Medulla oblongata (tissue), 1 donor: ENCODE data around the gene UGT1A7.
"Not testable (repeated sequence)": the region's sequence is repeated elsewhere in the genome, so short reads cannot be mapped to it uniquely, and the experiment has no call there.

Experiments used
- DNase-seq: peaks from one replicate; pipeline ENCODE4 v3.0.0-alpha.2; 2015; ENCODE audit errors: extremely low spot score

Gene UGT1A7

DNA sequence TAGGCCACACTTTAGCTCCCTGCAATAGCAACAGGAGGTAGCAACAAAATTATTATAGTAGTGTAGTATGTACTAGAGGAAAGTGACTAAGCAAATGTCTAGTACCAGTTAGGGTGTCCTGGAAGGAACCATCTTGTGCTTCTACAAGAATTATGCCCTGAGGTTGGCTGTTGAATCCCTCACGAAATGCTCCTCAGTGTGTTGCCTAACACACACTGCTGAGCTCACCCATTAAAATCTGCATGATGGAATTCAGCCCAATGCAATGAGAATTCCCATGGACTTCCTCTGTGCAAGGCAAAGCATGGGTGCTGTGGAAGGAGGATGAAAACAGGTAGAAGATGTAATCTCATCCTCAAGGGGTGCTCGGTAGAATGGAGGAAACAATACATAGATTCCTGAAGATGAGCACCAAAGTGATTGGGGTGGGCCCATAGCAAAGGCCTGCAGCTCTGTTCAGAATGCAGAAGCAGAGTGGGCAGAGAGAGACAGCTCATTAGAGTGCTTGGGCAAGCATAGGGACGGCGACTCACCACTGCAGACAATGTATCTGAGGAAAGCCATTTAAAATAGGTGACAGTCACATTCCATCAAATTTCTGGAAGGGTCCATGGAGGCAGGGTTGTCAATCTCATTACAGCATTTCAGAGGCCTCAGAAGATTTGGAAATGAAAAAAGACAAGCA, 1.2 kb upstream of the UGT1A7 start:
- DNase-seq = no peak

DNA sequence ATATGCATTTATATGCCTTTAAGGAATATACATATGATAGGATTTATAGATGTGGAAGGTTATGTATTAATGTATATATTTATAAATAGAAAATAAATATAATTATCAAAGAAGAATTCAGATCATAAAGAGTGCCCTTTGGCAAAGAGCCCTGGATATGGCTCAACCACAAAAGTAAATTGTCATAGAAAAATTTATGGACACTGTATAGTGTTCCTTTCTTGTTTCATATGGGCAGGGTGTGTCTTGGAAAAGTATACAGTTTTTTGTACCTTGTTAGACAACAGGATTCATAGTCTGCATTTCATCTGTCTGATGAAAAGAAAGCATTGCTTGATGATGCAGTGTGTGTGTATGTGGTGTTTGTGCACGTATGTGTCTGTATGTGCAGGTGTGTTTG, 2.9 kb downstream of the UGT1A7 start:
- no peak for DNase-seq

DNA sequence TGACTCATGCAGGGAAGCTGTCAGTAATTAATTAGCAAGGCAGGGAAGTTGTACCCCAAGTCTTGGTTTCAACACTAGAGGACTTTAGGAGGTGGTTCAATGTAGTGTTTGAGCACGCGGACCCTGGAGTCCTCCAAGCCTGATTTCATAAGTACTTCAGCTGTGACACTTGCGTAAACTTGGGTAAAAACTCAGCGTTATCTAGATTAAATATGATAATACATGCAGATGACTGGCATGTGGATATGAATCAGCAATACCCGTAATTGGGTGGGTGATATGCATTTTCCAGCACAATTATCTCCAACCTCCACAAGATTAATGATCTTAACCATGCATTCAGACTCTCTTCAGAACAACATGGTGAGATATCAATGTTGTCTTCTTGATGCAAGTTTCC, 5.2 kb downstream of the UGT1A7 start:
- no peak for DNase-seq

DNA sequence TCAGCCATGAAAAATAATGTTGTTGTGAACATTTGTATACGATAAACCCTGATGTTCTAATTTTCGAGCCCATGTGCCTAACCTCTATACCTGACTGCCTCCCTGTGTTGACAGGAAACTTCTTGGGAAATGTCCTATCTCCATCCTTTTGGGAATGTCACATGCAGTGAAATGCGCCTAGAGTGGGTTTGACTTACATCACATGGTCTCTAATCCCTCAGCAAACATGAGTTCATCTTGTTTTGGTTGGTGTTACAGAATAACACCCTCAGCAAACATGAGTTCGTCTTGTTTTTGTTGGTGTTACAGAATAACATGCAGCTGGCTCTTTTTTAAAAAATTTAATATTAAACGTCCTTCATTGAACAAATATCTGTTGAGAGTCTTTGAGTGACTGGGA, 6.6 kb downstream of the UGT1A7 start:
- no peak for DNase-seq

DNA sequence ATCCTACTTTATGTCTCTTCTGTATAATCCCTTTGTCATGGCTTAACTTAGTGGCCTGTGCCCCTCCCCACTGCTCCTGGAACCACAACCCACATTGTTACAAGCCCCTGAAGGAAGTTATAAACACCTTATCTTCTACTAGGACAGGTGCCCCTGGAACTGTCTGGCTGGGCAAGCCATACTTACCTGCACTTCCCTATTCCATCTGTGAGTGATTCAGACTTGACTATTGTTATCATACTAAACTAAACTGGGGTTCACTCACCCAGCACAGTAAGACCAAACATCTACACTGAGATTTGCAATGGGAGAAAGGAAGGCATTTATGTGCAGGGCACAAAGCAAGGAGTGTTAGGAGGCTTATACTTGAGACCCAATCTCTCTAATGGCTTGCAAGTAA, 7.3 kb downstream of the UGT1A7 start:
- DNase-seq = no peak

DNA sequence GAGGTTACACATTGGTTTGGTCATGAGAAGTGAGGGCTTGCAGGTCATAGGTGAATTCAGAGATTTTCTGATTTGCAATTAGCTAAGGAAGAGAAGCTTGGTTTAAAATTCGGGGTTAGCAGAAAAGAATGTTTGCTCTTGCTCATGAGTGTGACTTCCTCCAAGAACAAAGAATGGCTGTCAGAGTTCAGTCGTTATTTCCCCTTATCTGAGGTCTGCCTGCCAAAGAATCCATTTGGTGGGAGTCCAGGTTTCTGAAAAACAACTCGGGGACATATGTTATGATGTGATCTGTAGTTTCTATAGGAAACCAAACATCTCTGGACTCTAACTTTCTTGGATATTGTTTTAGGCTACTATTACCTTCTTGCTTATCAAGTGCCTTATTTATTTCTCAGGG, 7.8 kb downstream of the UGT1A7 start:
- no peak for DNase-seq

DNA sequence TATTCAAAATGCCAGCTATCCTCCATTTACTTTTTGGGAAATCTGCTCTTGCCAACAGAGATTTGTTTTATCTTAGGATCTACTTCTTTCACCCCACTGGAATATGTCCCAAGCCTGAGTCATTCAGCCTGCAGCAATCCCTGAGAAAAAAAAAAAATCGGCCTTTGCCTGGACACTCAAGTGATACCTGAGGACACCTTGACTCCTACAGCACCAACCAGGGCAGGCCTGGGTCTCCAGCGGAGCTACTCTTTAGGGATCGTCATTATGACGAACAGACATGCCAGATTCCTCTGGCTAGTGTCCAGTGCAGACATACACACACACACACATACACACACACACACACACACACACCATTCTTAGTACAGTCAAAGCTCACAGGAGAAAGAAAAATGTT, 8.7 kb downstream of the UGT1A7 start:
- no peak for DNase-seq

DNA sequence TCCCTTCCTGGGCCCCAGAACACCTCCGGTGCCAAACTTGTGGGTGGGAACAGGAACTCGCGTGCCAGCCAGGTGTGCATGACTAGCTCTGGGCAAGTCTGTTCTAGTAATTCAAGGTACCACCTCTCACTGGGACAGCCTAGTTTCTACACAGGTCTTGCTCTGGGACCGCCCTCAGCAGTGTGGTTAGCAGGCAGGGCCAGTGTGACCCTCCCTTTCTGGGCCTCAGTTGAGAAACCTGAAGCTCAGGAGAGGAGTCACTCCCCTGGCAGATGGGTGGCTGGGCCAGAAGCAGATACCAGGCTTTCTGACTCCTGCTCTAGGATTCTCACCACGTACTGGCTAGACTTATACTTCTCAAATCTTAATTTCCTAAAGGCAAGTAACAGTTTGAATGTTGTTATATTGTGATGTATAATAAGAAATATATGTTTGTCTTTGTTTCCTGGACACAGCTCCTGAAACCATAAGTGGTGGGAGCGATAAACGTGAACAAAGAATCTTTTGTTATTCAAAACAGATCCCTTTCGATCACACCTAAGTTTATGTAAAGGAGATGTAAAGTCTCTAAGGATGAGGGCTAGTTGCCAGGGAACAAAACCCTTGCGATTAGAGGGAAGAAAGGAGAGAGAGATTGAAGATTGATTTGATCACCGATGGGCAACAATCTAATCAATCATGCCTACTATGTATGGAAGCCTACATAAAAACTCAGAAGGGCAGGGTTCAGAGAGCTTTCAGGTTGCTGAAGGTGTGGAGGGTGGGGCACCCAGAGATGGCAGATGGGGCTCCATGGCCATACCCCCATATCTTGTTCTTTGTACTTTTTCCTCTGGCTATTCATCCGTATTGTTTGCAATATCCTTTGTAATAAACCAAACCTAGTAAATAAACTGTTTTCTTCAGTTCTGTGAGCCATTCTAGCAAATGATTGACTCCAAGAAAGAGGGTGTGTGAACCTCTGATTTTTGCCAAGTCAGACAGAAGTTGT, 10.0 kb downstream of the UGT1A7 start:
- DNase-seq = no peak

DNA sequence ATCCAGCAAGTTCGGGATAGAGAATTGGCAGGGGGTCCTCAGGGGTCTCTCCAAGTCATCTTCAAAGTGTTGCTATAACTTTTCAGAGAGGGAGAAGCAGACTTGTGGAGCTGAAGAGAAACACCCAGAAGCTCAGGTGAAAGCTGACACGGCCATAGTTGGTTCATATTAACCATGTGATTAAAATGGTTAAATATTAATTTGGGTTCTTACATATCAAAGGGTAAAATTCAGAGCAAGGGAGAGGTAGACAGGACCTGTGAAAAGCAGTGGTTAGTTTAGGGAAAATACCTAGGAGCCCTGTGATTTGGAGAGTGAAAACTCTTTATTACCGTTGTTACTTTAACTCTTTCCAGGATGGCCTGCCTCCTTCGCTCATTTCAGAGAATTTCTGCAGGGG, 10.9 kb downstream of the UGT1A7 start, which contains the start of gene UGT1A6:
UGT1A6 (plus strand) TSS at position 243 of the 400 bp plus-strand sequence; CDS start at position 358, 115 bp downstream.
- no peak for DNase-seq

DNA sequence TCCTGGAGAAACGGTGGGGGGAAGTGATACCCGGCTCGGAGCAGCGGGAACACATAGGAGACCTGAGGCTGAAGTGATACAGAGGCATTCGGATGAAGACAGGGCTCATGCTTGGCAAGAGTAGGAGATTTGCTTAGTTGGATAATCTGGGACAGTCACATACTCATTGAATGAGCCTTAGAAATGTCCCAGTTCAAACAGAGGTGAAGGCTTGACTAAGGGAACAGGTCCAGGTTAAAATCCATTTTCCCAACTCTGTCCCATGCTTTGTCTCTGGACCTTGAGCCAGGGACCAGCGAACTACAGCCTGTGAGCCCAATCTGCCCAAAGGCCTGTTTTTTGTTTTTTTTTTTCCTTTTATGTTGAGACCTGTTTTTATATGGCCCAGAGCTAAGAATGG, 12.3 kb downstream of the UGT1A7 start:
- no peak for DNase-seq

DNA sequence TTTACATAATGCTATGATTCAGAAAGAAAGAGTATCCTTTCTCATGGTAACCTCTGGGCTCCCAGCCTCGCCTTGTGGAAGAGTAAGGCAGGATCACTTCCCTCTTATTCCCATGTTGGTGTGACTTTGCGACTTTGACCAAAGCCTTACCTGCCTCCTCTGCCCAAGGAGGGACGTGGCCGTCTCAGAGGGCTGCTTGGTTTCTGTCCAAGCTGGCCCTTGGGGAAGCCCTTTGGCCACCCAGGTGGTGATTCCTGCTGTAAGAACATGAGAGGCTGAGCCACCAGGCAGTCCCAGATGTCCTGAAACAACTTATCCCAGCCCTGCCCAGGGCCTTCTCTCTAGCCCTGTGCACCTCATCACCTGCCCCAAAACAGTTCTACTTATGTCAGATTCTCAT, 17.0 kb downstream of the UGT1A7 start:
- DNase-seq = no peak

DNA sequence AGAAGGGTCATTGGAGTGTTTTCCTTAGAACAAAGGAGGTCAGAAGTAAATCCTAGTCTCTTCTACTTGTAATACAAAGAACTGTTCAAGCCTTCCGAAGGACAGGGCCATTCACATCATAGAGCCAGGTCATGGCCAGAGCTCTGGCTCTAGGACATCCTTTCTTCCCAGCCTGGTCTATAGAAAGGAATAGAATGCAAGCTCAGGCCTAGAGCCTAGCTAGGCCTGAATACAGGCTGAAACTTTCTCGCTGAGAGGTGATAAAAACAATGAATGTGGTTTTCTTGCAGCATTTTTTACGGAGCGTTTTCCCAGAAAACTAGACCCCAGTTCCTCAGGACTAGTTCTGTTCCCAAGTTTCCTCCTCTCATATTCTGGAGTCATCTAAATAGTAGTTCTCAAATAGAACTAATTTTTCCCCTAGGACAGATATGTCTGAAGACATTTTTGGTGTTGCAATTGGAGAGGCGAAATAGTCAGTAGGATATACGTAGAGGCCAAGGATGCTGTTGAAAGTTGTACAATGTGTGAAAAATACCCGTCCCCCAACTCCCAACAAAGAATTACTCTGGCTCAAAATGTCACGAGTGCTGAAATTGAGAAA, 17.8 kb downstream of the UGT1A7 start:
- DNase-seq = no peak

DNA sequence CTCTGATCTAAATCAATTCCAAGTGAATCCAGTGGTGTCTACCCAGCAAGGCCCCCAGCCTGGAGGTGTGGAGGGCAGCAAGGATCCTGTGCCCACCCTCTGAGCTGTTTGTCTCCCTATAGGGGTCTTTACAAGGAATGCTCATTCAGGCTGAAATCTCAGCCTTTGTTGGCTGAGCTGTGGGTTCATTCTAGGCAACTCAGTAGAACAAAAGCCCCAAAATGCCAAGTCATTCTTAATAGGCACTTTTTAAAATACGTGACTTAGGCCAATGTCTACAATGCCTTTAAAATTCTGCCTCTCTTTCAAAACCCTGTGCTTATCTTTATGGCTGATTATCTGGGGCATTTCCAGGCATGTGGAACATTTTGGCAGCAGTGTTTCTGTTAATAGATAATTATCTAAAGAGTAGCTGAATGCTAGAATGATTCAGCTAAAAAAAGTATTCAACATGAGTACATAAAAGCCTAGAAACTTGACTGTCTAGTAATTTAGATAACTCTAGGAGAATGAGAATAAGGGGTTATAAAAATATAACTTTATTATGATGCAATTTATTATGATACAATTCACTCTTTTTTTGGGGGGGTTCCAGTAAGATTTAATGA, 18.4 kb downstream of the UGT1A7 start:
- DNase-seq = no peak

DNA sequence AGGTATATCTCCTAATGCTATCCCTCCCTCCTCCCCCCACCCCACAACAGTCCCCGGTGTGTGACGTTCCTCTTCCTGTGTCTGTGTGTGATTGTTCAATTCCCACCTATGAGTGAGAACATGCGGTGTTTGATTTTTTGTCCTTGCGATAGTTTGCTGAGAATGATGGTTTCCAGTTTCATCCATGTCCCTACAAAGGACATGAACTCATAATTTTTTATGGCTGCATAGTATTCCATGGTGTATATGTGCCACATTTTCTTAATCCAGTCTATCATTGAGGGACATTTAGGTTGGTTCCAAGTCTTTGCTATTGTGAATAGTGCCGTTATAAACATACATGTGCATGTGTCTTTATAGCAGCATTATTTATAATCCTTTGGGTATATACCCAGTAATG, 19.1 kb downstream of the UGT1A7 start:
- DNase-seq = not testable (repeated sequence)

DNA sequence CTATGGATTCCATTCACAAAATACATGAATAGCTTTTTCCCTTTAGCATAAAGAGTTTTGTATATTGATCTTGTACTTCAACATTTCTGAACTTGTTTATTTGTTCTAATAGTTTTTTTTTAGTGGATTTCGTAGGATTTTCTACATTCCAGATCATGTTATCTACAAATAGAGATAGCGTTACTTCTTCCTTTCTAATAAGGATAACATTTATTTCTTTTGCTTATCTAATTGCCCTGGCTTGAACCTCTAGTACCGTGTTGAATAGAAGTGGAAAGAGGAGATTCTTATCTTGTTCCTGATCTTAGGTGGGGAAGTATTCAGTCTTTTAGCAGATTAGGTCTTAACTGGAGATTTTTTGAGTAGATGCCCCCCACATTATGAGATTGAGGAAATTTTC, 20.5 kb downstream of the UGT1A7 start:
- DNase-seq = no peak

DNA sequence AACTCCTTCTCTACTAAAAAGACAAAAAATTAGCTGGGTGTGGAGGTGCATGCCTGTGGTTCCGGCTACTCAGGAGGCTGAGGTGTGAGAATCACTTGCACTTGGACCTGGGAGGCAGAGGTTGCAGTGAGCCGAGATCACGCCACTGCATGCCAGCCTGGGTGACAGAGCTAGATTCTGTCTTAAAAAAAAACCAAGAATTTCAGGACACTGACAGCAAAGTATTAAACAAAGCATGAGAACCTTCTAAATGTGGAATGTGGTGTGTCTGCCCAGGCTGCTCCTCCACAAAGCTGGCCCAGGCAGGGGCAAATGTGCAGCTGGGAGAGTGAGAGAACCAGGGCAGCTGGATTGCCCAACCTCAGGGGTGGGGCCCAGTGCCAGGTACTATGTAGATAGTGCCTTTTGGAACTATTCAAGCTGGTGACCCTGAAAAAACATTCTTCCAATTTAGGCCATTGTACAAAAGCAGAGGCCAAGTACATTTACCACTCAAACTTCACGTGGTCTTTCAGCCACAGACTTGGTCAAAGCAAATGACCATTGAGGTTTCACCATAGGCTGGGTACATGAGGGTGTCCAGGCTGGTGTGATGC, 24.3 kb downstream of the UGT1A7 start:
- DNase-seq = no peak

DNA sequence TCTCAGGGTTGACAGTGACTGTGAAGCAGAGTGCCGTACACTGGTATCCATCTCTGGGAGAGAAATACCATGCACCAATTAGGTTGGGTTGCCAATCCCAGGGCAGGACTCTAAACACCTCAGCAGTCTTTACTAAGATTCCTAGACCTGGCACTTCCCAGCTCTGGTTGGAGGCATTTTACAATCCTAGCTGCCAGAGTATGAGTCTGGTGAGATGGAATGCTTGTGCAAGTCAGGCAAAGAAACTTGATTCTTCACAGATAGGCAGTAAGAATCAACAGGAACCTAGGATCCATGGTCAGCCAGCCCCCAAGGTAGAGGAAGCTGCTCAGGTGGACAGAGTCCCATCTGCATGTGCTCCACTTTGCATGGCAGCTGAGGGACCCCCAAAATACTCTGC, 25.0 kb downstream of the UGT1A7 start:
- DNase-seq = no peak

DNA sequence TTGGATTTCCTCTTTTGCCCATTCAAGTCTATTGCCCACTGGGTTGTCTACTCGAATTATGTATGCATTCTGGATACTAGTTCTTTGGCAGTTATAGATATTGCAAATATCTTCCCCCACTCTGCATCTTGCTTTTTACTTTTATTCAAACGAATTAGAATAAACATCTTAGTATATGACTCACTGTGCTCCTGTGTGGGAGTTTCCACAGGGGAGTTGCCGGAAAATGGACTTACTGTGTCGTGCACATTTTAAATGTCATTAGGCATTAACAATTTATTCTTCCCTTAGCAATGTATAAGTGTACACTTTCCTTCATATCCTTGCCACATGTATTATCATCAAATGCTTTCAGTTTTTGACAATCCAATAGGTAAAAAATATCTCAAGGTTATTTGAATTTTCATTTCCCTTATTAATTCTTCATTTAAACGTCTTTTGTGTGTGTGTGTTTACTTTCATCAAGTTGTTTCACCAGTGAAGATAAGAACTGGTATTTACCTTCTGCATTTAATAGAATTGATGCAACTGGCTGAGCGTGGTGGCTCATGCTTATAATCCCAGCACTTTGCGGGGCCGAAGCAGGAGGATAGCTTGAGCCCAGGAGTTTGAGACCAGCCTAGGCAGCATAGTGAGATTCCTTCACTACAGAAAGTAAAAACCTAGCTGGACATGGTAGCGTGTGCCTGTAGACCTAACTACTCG, 26.4 kb downstream of the UGT1A7 start:
- DNase-seq = no peak

DNA sequence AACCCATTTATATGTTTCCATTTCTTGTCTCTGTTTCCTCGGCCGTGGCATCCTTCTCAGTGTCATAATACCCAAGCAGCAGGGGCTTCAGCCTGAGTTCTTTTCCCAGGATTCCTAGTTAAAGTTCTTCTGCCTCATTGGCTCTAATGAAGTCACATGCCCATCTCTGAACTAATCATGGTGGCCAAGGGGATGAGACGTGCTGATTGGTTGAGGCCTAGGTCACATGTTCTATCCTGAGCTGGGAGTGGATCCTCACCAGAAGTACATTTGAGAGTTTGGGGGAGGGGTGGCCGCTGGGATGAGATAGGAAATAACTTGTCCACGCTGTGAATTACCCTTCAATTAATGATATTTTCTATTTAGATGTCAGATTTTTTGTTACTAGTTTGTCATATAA, 27.2 kb downstream of the UGT1A7 start:
- no peak for DNase-seq

DNA sequence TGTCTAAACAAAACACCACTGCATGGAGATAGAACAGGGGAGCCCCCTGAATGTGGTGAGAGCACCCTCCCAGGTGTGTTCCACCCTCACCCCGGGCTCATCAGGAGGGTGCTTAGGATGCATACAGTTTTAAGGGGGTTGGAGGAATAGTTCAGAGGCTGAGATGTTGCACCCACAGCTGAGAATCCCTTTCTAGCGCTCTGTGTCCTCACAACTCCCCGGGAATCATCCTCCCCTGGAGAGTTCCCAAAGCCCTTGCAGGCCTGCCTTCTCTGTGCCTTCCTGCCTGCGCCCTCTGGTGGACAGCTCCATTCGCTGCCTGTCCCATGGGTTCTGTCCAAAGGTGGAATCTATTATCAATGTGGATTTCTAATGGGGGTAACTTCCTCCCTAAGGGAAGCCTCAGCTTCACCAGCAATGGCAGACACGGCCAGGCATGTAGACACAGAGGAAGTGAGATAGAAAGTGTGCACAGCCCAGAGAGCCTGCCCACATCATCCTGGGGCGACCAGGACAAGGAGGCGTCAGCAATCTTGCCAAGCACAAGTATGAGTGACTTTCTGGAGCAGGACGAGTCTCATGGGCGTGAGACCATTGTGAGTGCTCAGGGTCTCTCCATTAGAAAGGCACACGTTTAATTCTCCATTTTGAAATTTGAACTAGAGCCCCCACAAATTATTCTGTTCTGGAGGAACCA, 29.8 kb downstream of the UGT1A7 start:
- peak; percentile 78 for DNase-seq
